Inflammatory macrophage treated with lipopolysaccharide for 1 hour (primary cell): ENCODE measurements around the gene SAPCD1.

Experiments
- DNase-seq, 2 donors: peaks; one replicate each; pipeline ENCODE4 v3.0.0-alpha.2; 2020 to 2022

The SAPCD1 gene

GRCh38 chr6:31729979-31730630 lies 32.4 kb upstream of the SAPCD1 start:
- peak; percentile 62 to 77 for DNase-seq

GRCh38 chr6:31730631-31731086 lies 31.8 kb upstream of the SAPCD1 start:
- no peak for DNase-seq

- DNase-seq, result no peak
These were observed 30.4 kb upstream of the SAPCD1 start for GRCh38 chr6:31732029-31732428.

GRCh38 chr6:31733734-31734133 lies 28.7 kb upstream of the SAPCD1 start:
- DNase-seq, result no peak

- DNase-seq, result no peak
These were observed 28.1 kb upstream of the SAPCD1 start for GRCh38 chr6:31734247-31734820.

- DNase-seq, result peak; percentile 75 to 76
These were observed 27.5 kb upstream of the SAPCD1 start for GRCh38 chr6:31734821-31735406.

GRCh38 chr6:31736021-31736767 lies 26.3 kb upstream of the SAPCD1 start, which contains the start of gene CLIC1:
Gene CLIC1, minus strand, starts transcription at chr6:31736530. Its CDS starts 230 bp downstream, at chr6:31736300.
- peak; percentile 78 to 88 for DNase-seq

GRCh38 chr6:31736768-31737314 lies 25.6 kb upstream of the SAPCD1 start:
- no peak for DNase-seq

GRCh38 chr6:31737315-31737990 lies 25.0 kb upstream of the SAPCD1 start:
- peak; percentile 21 to 49 for DNase-seq

- peak; percentile 88 to 91 for DNase-seq
These were observed 24.2 kb upstream of the SAPCD1 start for GRCh38 chr6:31737991-31738979.

GRCh38 chr6:31739639-31740396 lies 22.6 kb upstream of the SAPCD1 start, which contains the start of gene MSH5:
Gene MSH5, plus strand, starts transcription at chr6:31740005. Its CDS starts 462 bp downstream, at chr6:31740467.
- peak; percentile 99 for DNase-seq

GRCh38 chr6:31740397-31741223 lies 21.8 kb upstream of the SAPCD1 start:
- peak; percentile 52 to 58 for DNase-seq

- DNase-seq, result no peak
These were observed 20.6 kb upstream of the SAPCD1 start for GRCh38 chr6:31741815-31742214.

GRCh38 chr6:31742894-31743293 lies 19.6 kb upstream of the SAPCD1 start:
- DNase-seq, result no peak

- DNase-seq, result no peak
These were observed 18.0 kb upstream of the SAPCD1 start for GRCh38 chr6:31744422-31744821.

- DNase-seq, result no peak
These were observed 13.0 kb upstream of the SAPCD1 start for GRCh38 chr6:31749301-31750036.

- DNase-seq, result no peak
These were observed 11.9 kb upstream of the SAPCD1 start for GRCh38 chr6:31750411-31751022.

GRCh38 chr6:31752739-31753319 lies 9.6 kb upstream of the SAPCD1 start:
- DNase-seq, result no peak
